WTC11 (cell line): ENCODE measurements around the gene PDLIM5. TPM values are rescaled to one million over a fixed set of nuclear protein-coding genes. Genes with fewer than 3 reads are reported as not detected.
A peak's percentile ranks its signal among the peaks of the same experiment; 100 is the strongest.

Source experiments
- ATAC-seq: fragments of 200-7000 bp; cut with Tn5 transposase; 2 replicates; pipeline ENCODE4 v1.10.0; 2021; ENCODE audit warnings: mild to moderate bottlenecking, moderate library complexity
- CTCF ChIA-PET: fragments of 300-600 bp; sonication (Branson Sonifier 250); formaldehyde crosslinking; loops from one replicate; lab custom pipeline; 2021; ENCODE audit warnings: antibody characterized with exemption; lab: Charles Lee
- POLR2A ChIA-PET: fragments of 350-600 bp; sonication (Branson Sonifier 250); formaldehyde crosslinking; loops from one replicate; lab custom pipeline; 2021; ENCODE audit warnings: antibody characterized with exemption; lab: Charles Lee
- DNase-seq: peaks from one replicate; pipeline ENCODE4 v3.0.0; 2021; ENCODE audit warnings: low spot score
- H3K27ac Mint-ChIP-seq: 2 replicates; pipeline ENCODE4 v1.8.0; 2021; ENCODE audit warnings: mixed read lengths
- H3K27me3 Mint-ChIP-seq: 2 replicates; pipeline ENCODE4 v1.8.0; 2021; ENCODE audit warnings: low read depth, mild to moderate bottlenecking, moderate library complexity, mixed read lengths
- H3K36me3 Mint-ChIP-seq: 2 replicates; pipeline ENCODE4 v1.8.0; 2021; ENCODE audit warnings: mixed read lengths
- H3K4me1 Mint-ChIP-seq: 2 replicates; pipeline ENCODE4 v1.8.0; 2022; ENCODE audit warnings: mixed read lengths
- H3K4me3 Mint-ChIP-seq: 2 replicates; pipeline ENCODE4 v1.8.0; 2021; ENCODE audit warnings: mild to moderate bottlenecking, moderate library complexity, mixed read lengths
- H3K9me3 Mint-ChIP-seq: 2 replicates; pipeline ENCODE4 v1.8.0; 2021; ENCODE audit warnings: mixed read lengths
- ATF1 ChIP-seq: sonication (generic); formaldehyde crosslinking; IDR thresholded peaks from 2 replicates; pipeline ENCODE4 v1.8.1; 2023; ENCODE audit warnings: mild to moderate bottlenecking, moderate library complexity, missing genetic modification reagents
- CTCF ChIP-seq: fragments of 200-600 bp; IDR thresholded peaks from 2 replicates; pipeline ENCODE4 v1.8.0; 2022; ENCODE audit warnings: antibody characterized with exemption
- ESRRA ChIP-seq: sonication (generic); formaldehyde crosslinking; IDR thresholded peaks from 2 replicates; pipeline ENCODE4 v1.8.1; 2022; ENCODE audit warnings: mild to moderate bottlenecking, missing genetic modification reagents, borderline replicate concordance
- ETV6 ChIP-seq: sonication (generic); formaldehyde crosslinking; IDR thresholded peaks from 2 replicates; pipeline ENCODE4 v1.8.1; 2022; ENCODE audit warnings: mild to moderate bottlenecking, missing genetic modification reagents
- FOXJ3 ChIP-seq: sonication (generic); formaldehyde crosslinking; IDR thresholded peaks from 2 replicates; pipeline ENCODE4 v1.9.0; 2021; ENCODE audit warnings: missing genetic modification reagents, mild to moderate bottlenecking, borderline replicate concordance
- FOXP1 ChIP-seq: sonication (generic); formaldehyde crosslinking; IDR thresholded peaks from 2 replicates; pipeline ENCODE4 v1.8.0; 2022; ENCODE audit warnings: missing genetic modification reagents, mild to moderate bottlenecking, moderate library complexity, borderline replicate concordance
- GTF2I ChIP-seq: fragments of 250-450 bp; sonication (Bioruptor Pico); conservative IDR thresholded peaks from 2 replicates; pipeline ENCODE4 v1.4.0; 2021; ENCODE audit warnings: mild to moderate bottlenecking
- IRF2 ChIP-seq: sonication (generic); formaldehyde crosslinking; IDR thresholded peaks from 2 replicates; pipeline ENCODE4 v1.8.0; 2022; ENCODE audit warnings: low read depth, missing genetic modification reagents, borderline replicate concordance
- JAZF1 ChIP-seq: fragments of 250-450 bp; sonication (Bioruptor Pico); IDR thresholded peaks from 2 replicates; pipeline ENCODE4 v1.9.0; 2021; ENCODE audit warnings: moderate library complexity, mild to moderate bottlenecking, inconsistent platforms
- MAX ChIP-seq: sonication (generic); formaldehyde crosslinking; IDR thresholded peaks from 2 replicates; pipeline ENCODE4 v1.8.0; 2022; ENCODE audit warnings: mild to moderate bottlenecking, missing genetic modification reagents
- MXD4 ChIP-seq: fragments of 250-450 bp; sonication (Bioruptor Pico); IDR thresholded peaks from 2 replicates; pipeline ENCODE4 v1.8.0; 2021; ENCODE audit warnings: mild to moderate bottlenecking, moderate library complexity, borderline replicate concordance
- MYBL2 ChIP-seq: sonication (generic); formaldehyde crosslinking; IDR thresholded peaks from 2 replicates; pipeline ENCODE4 v1.8.1; 2023; ENCODE audit warnings: mild to moderate bottlenecking, moderate library complexity, missing genetic modification reagents
- NFYB ChIP-seq: sonication (generic); formaldehyde crosslinking; conservative IDR thresholded peaks from 2 replicates; pipeline ENCODE4 v1.8.0; 2022; ENCODE audit warnings: low read depth, missing genetic modification reagents
- SP1 ChIP-seq: sonication (generic); formaldehyde crosslinking; conservative IDR thresholded peaks from 2 replicates; pipeline ENCODE4 v1.8.1; 2022; ENCODE audit warnings: missing genetic modification reagents
- TEAD4 ChIP-seq: sonication (generic); formaldehyde crosslinking; IDR thresholded peaks from 2 replicates; pipeline ENCODE4 v1.8.0; 2022; ENCODE audit warnings: mild to moderate bottlenecking, missing genetic modification reagents
- total RNA-seq: library from RNA; stranded (reverse); gene quantifications from 3 replicates; pipeline ENCODE4 v1.2.3, GENCODE V29; 2021
- TF ChIP-seq, protein P1 (sequence below): sonication (generic); formaldehyde crosslinking; IDR thresholded peaks from 2 replicates; pipeline ENCODE4 v1.8.1; 2023; ENCODE audit warnings: mild to moderate bottlenecking, missing genetic modification reagents, borderline replicate concordance
- TF ChIP-seq, protein P2 (sequence below): sonication (generic); formaldehyde crosslinking; IDR thresholded peaks from 2 replicates; pipeline ENCODE4 v1.8.1; 2022; ENCODE audit warnings: low read depth, missing genetic modification reagents, borderline replicate concordance
- TF ChIP-seq, protein P3 (sequence below): fragments of 250-450 bp; sonication (Bioruptor Pico); IDR thresholded peaks from 2 replicates; pipeline ENCODE4 v1.9.0; 2021; ENCODE audit warnings: mild to moderate bottlenecking
- TF ChIP-seq, protein P4 (sequence below): sonication (generic); formaldehyde crosslinking; IDR thresholded peaks from 2 replicates; pipeline ENCODE4 v1.8.1; 2023; ENCODE audit warnings: mild to moderate bottlenecking, missing genetic modification reagents

PDLIM5 gene
- total RNA-seq, 1 experiment from 2014 or later, result 51.5 TPM

GRCh38 chr4:94468093-94468769, 16.5 kb downstream of the PDLIM5 start:
- H3K4me1 Mint-ChIP-seq, result peaks cover 17% of the 10 kb centered on the region
- TF ChIP-seq ESRRA (CRISPR knock-in tag) (no peak), JAZF1 (CRISPR knock-in tag) (no peak)
- no peak overlapping the region for H3K4me3 Mint-ChIP-seq
- ChIA-PET POLR2A (no interaction called here), CTCF (no interaction called here)
- H3K9me3 Mint-ChIP-seq, result peaks cover 16% of the 10 kb centered on the region
- H3K27ac Mint-ChIP-seq, result 0 out of 2 replicates have a peak overlapping the region, but pooled peaks have one; percentile 38
- DNase-seq (no peak), ATAC-seq (no peak)
- H3K36me3 Mint-ChIP-seq, result peaks cover 17% of the 10 kb centered on the region
- no peaks in the 10 kb centered on the region for H3K27me3 Mint-ChIP-seq

- peaks cover 17% of the 10 kb centered on the region for H3K36me3 Mint-ChIP-seq
- peaks cover 11% of the 10 kb centered on the region for H3K4me1 Mint-ChIP-seq
- POLR2A ChIA-PET, result no interaction called here
- CTCF ChIA-PET, result no interaction called here
- H3K27me3 Mint-ChIP-seq, result no peaks in the 10 kb centered on the region
- H3K4me3 Mint-ChIP-seq, result no peak overlapping the region
- H3K27ac Mint-ChIP-seq, result peak overlapping the region; percentile 30
- DNase-seq, result no peak
- TF ChIP-seq GTF2I (CRISPR knock-in tag), result no peak
- no peak for TF ChIP-seq MYBL2
- TF ChIP-seq, protein P1, sequence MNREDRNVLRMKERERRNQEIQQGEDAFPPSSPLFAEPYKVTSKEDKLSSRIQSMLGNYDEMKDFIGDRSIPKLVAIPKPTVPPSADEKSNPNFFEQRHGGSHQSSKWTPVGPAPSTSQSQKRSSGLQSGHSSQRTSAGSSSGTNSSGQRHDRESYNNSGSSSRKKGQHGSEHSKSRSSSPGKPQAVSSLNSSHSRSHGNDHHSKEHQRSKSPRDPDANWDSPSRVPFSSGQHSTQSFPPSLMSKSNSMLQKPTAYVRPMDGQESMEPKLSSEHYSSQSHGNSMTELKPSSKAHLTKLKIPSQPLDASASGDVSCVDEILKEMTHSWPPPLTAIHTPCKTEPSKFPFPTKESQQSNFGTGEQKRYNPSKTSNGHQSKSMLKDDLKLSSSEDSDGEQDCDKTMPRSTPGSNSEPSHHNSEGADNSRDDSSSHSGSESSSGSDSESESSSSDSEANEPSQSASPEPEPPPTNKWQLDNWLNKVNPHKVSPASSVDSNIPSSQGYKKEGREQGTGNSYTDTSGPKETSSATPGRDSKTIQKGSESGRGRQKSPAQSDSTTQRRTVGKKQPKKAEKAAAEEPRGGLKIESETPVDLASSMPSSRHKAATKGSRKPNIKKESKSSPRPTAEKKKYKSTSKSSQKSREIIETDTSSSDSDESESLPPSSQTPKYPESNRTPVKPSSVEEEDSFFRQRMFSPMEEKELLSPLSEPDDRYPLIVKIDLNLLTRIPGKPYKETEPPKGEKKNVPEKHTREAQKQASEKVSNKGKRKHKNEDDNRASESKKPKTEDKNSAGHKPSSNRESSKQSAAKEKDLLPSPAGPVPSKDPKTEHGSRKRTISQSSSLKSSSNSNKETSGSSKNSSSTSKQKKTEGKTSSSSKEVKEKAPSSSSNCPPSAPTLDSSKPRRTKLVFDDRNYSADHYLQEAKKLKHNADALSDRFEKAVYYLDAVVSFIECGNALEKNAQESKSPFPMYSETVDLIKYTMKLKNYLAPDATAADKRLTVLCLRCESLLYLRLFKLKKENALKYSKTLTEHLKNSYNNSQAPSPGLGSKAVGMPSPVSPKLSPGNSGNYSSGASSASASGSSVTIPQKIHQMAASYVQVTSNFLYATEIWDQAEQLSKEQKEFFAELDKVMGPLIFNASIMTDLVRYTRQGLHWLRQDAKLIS (CRISPR knock-in tag), result no peak
- TF ChIP-seq ETV6 (CRISPR knock-in tag), result no peak
- TF ChIP-seq MXD4 (CRISPR knock-in tag), result no peak
- no peak for TF ChIP-seq NFYB (CRISPR knock-in tag)
- TF ChIP-seq TEAD4 (CRISPR knock-in tag), result no peak
- TF ChIP-seq FOXJ3 (CRISPR knock-in tag), result no peak
- ATAC-seq, result no peak
- peaks cover 16% of the 10 kb centered on the region for H3K9me3 Mint-ChIP-seq
Measured at GRCh38 chr4:94469221-94469784, 17.6 kb downstream of the PDLIM5 start.

- ChIA-PET CTCF (no interaction called here), POLR2A (no interaction called here)
- H3K36me3 Mint-ChIP-seq, result peaks cover 17% of the 10 kb centered on the region
- no peak overlapping the region for H3K4me3 Mint-ChIP-seq
- DNase-seq (no peak), ATAC-seq (no peak)
- no peaks in the 10 kb centered on the region for H3K27me3 Mint-ChIP-seq
- H3K4me1 Mint-ChIP-seq, result peaks cover 12% of the 10 kb centered on the region
- H3K27ac Mint-ChIP-seq, result no peak overlapping the region
- H3K9me3 Mint-ChIP-seq, result peaks cover 16% of the 10 kb centered on the region
- TF ChIP-seq, protein P2, sequence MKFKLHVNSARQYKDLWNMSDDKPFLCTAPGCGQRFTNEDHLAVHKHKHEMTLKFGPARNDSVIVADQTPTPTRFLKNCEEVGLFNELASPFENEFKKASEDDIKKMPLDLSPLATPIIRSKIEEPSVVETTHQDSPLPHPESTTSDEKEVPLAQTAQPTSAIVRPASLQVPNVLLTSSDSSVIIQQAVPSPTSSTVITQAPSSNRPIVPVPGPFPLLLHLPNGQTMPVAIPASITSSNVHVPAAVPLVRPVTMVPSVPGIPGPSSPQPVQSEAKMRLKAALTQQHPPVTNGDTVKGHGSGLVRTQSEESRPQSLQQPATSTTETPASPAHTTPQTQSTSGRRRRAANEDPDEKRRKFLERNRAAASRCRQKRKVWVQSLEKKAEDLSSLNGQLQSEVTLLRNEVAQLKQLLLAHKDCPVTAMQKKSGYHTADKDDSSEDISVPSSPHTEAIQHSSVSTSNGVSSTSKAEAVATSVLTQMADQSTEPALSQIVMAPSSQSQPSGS, result no peak
- TF ChIP-seq IRF2, result no peak
- no peak for TF ChIP-seq CTCF
- no peak for TF ChIP-seq FOXP1 (CRISPR knock-in tag)
- no peak for TF ChIP-seq SP1 (CRISPR knock-in tag)
- TF ChIP-seq, protein P3, sequence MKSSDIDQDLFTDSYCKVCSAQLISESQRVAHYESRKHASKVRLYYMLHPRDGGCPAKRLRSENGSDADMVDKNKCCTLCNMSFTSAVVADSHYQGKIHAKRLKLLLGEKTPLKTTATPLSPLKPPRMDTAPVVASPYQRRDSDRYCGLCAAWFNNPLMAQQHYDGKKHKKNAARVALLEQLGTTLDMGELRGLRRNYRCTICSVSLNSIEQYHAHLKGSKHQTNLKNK, result no peak
- TF ChIP-seq MYBL2, result no peak
- no peak for TF ChIP-seq ATF1 (CRISPR knock-in tag)
- no peak for TF ChIP-seq MAX (CRISPR knock-in tag)
- TF ChIP-seq, protein P4, sequence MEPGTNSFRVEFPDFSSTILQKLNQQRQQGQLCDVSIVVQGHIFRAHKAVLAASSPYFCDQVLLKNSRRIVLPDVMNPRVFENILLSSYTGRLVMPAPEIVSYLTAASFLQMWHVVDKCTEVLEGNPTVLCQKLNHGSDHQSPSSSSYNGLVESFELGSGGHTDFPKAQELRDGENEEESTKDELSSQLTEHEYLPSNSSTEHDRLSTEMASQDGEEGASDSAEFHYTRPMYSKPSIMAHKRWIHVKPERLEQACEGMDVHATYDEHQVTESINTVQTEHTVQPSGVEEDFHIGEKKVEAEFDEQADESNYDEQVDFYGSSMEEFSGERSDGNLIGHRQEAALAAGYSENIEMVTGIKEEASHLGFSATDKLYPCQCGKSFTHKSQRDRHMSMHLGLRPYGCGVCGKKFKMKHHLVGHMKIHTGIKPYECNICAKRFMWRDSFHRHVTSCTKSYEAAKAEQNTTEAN, result no peak
Measured at GRCh38 chr4:94470132-94470531, 18.4 kb downstream of the PDLIM5 start.
